Panc1 (cell line): ENCODE data around the gene DTX2. TPM values are rescaled to one million over a fixed set of nuclear protein-coding genes. Genes with fewer than 3 reads are reported as not detected.
"Not testable (repeated sequence)": the region's sequence is repeated elsewhere in the genome, so short reads cannot be mapped to it uniquely, and the experiment has no call there.

Source experiments
- ATAC-seq: fragments of 200-7000 bp; cut with Tn5 transposase; 2 replicates; pipeline ENCODE4 v1.9.1; 2020; ENCODE audit warnings: mild to moderate bottlenecking, moderate library complexity
- BruUV-seq: library from RNA; stranded (reverse); fragments of 400-500 nt; replicated peaks from 2 replicates; lab custom pipeline; 2021; lab: Mats Ljungman, UMichigan
- CTCF ChIA-PET: fragments of 300-600 bp; sonication (Branson Sonifier 250); formaldehyde crosslinking; loops from one replicate; lab custom pipeline; 2022; ENCODE audit warnings: antibody characterized with exemption; lab: Charles Lee
- POLR2A ChIA-PET: fragments of 300-600 bp; sonication (Branson Sonifier 250); formaldehyde crosslinking; loops from one replicate; lab custom pipeline; 2022; ENCODE audit warnings: antibody characterized with exemption; lab: Charles Lee
- DNase-seq: peaks from one replicate; pipeline ENCODE4 v3.0.0-alpha.2; 2010; ENCODE audit warnings: low read depth, low spot score
- H3K27ac ChIP-seq: 2 replicates; pipeline ENCODE4 v1.5.1; 2011; ENCODE audit warnings: mild to moderate bottlenecking, low read length, inconsistent platforms
- H3K27me3 ChIP-seq: fragments of 200-500 bp; sonication (Bioruptor generic); 2 replicates; pipeline ENCODE4 v1.6.0; 2014; ENCODE audit warnings: low read length, inconsistent platforms; ENCODE audit not compliant: control insufficient read depth, insufficient read depth
- H3K36me3 ChIP-seq: fragments of 200-500 bp; sonication (Bioruptor generic); 2 replicates; pipeline ENCODE4 v1.5.1; 2014; ENCODE audit warnings: inconsistent platforms, mild to moderate bottlenecking, low read length, moderate library complexity; ENCODE audit not compliant: control insufficient read depth, insufficient read depth
- H3K4me1 ChIP-seq: 2 replicates; pipeline ENCODE4 v1.5.1; 2011; ENCODE audit warnings: inconsistent platforms, mild to moderate bottlenecking, low read length, moderate library complexity; ENCODE audit not compliant: control insufficient read depth, insufficient read depth
- H3K4me3 ChIP-seq, 2 experiments: 2 replicates each; pipeline ENCODE4 v1.5.1; 2011 to 2012; ENCODE audit warnings: low read depth in 2 of 2, low read length in 2 of 2, mild to moderate bottlenecking in 2 of 2, inconsistent platforms in 1 of 2, moderate library complexity in 1 of 2
- H3K9me3 ChIP-seq: fragments of 200-500 bp; sonication (Bioruptor generic); 2 replicates; pipeline ENCODE4 v1.5.1; 2014; ENCODE audit warnings: low read depth, mild to moderate bottlenecking, inconsistent platforms, low read length, moderate library complexity; ENCODE audit not compliant: control insufficient read depth, insufficient read depth
- CTCF ChIP-seq: fragments of 450-650 bp; IDR thresholded peaks from 2 replicates; pipeline ENCODE4 v1.5.1; 2017; ENCODE audit warnings: mild to moderate bottlenecking
- POLR2AphosphoS5 ChIP-seq: IDR thresholded peaks from 2 replicates; pipeline ENCODE4 v1.6.1; 2012; ENCODE audit warnings: mild to moderate bottlenecking, low read depth, low read length, moderate library complexity
- REST ChIP-seq, 2 experiments: IDR thresholded peaks; 2 replicates each; pipeline ENCODE4 v1.6.1; 2011 to 2012; ENCODE audit warnings: low read depth in 2 of 2, control low read depth in 1 of 2, low read length in 1 of 2, mild to moderate bottlenecking in 1 of 2, moderate library complexity in 1 of 2; ENCODE audit not compliant: insufficient read depth in 1 of 2
- TCF7L2 ChIP-seq: IDR thresholded peaks from 2 replicates; pipeline ENCODE4 v1.6.1; 2011; ENCODE audit warnings: mild to moderate bottlenecking, low read depth, low read length, inconsistent platforms
- in situ Hi-C: cut with HindIII; loops from 2 replicates; pipeline ENCODE4 v1.10.0; 2016; ENCODE audit warnings: low sequenced_read_pairs, low pct_unique_long_range_greater_than_20kb
- intact Hi-C: fragments of 100-400 bp; cut with micrococcal nuclease; formaldehyde crosslinking; loops from one replicate; pipeline ENCODE4 v1.10.0; 2022; ENCODE audit not compliant: unreplicated experiment
- total RNA-seq: library from RNA; stranded (reverse); gene quantifications from one replicate; pipeline ENCODE4 v1.2.1, GENCODE V29; 2021; ENCODE audit not compliant: unreplicated experiment

Gene DTX2
- total RNA-seq, 1 experiment from 2014 or later = 27.4 TPM

- no peaks in the 10 kb centered on the region for H3K9me3 ChIP-seq
- ATAC-seq = no peak
- H3K4me3 ChIP-seq = no peak overlapping the region
- TF ChIP-seq POLR2AphosphoS5 (0 out of 2 replicates have a peak, but pooled peaks have one; percentile 17), TCF7L2 (no peak)
- ChIA-PET POLR2A (no interaction called here), CTCF (no interaction called here)
- no peaks in the 10 kb centered on the region for H3K36me3 ChIP-seq
- intact Hi-C loops = no loop called here
- no TSS peak for BruUV-seq
- peaks cover 15% of the 10 kb centered on the region for H3K4me1 ChIP-seq
- no peak overlapping the region for H3K27ac ChIP-seq
- DNase-seq = no peak
- in situ Hi-C loops = no loop called here
- no peaks in the 10 kb centered on the region for H3K27me3 ChIP-seq
Measured at GRCh38 chr7:76507723-76508406, 46.4 kb downstream of the DTX2 start.

- H3K4me3 ChIP-seq = peak within 1 kb of the TSS in 1 of 2 experiments; percentile 44; a peak in 3 of 4 replicates
- ChIA-PET CTCF (no interaction called here), POLR2A (no interaction called here)
Measured at GRCh38 chr7:76509931-76510877, 48.7 kb downstream of the DTX2 start, which contains the start of gene UPK3B. UPK3B (plus strand) TSS chr7:76510552; CDS start chr7:76510653, 101 bp downstream.

GRCh38 chr7:76511200-76511910, 49.8 kb downstream of the DTX2 start:
- POLR2A ChIA-PET, H3K27ac ChIP-seq, in situ Hi-C loops, DNase-seq, intact Hi-C loops, BruUV-seq, H3K9me3 ChIP-seq, H3K36me3 ChIP-seq, H3K27me3 ChIP-seq, CTCF ChIA-PET: not testable (repeated sequence)
- Histone ChIP-seq H3K4me3 (peak overlapping the region; percentile 34 to 44), H3K4me1 (peaks cover 25% of the 10 kb centered on the region)
- peak; percentile 39 for ATAC-seq

More at GRCh38 chr7:76509931-76510877, 48.7 kb downstream of the DTX2 start, which contains the start of gene UPK3B:
- peaks cover 25% of the 10 kb centered on the region for H3K4me1 ChIP-seq
- no peak for DNase-seq
- peak within 1 kb of the TSS; percentile 8 for H3K27ac ChIP-seq
- TF ChIP-seq REST (IDR thresholded peaks at IDR 0.05; ENCODE audit: insufficient read depth in 1 of 2, low read depth in 2 of 2, low read length in 1 of 2) = no peak
- no peak for TF ChIP-seq CTCF
- H3K27me3 ChIP-seq = no peaks in the 10 kb centered on the region
- intact Hi-C loops (no loop called here), in situ Hi-C loops (no loop called here)
- ATAC-seq = peak; percentile 2; the same call in 1 of the 2 replicates
- H3K9me3 ChIP-seq = no peaks in the 10 kb centered on the region
- BruUV-seq = no TSS peak
- H3K36me3 ChIP-seq = no peaks in the 10 kb centered on the region

GRCh38 chr7:76511911-76512885, 50.7 kb downstream of the DTX2 start:
- intact Hi-C loops = not testable (repeated sequence)
- peak overlapping the region; percentile 87 for H3K27ac ChIP-seq

More at GRCh38 chr7:76511911-76512885, 50.7 kb downstream of the DTX2 start:
- H3K36me3 ChIP-seq, H3K27me3 ChIP-seq, CTCF ChIA-PET, BruUV-seq, H3K9me3 ChIP-seq, in situ Hi-C loops, POLR2A ChIA-PET, DNase-seq: not testable (repeated sequence)
- H3K4me1 ChIP-seq = peaks cover 25% of the 10 kb centered on the region
- ATAC-seq = peak; percentile 94
- peak overlapping the region; percentile 34 to 44 for H3K4me3 ChIP-seq
